ENCODE measurements around the gene TULP4. TPM values are rescaled to one million over a fixed set of nuclear protein-coding genes. Genes with fewer than 3 reads are reported as not detected.
A peak's percentile ranks its signal among the peaks of the same experiment; 100 is the strongest.

TULP4 gene
- polyA plus RNA-seq, 3 donors: 6.5 to 10.6 (median 7.9) TPM

DNA sequence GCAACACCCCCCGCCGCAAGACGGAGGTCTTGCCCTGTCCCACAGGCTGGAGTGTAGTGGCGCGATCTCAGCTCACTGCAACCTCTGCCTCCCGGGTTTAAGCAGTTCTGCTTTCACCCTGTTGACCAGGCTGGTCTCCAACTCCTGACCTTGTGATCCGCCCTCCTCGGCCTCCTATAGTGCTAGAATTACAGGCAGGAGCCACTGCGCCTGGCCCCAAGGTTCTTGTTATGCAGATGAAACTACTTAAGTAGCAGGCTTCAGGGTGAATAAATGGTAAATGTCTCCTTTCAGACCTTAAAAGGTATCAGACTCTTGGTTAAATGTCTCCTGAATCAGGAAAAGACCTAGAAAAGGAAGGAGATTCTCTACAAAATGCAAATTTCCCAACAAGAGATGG, 152.2 kb downstream of the TULP4 start:
- no peaks in the 10 kb centered on the region for H3K27me3 ChIP-seq (ENCODE audit: control insufficient read depth in 2 of 2, insufficient read depth in 2 of 2, low read length in 2 of 2)
- peaks cover 0 to 3% (median 2%) of the 10 kb centered on the region in 3 donors for H3K27me3 Mint-ChIP-seq (ENCODE audit: low read depth in 3 of 3)
- H2AFZ ChIP-seq (ENCODE audit: insufficient read depth, low read depth, low read length, poor library complexity, severe bottlenecking): no peak overlapping the region
- H3K9ac ChIP-seq (ENCODE audit: insufficient read depth, low read length, poor library complexity, severe bottlenecking): no peak overlapping the region
- intact Hi-C loops (cut with micrococcal nuclease): no loop called here
- no peak overlapping the region for H3K27ac ChIP-seq (ENCODE audit: low read depth in 1 of 2, low read length in 2 of 2)
- no peak overlapping the region for H3K4me2 ChIP-seq (replicated peaks; ENCODE audit: extremely low read depth, low read length, poor library complexity, severe bottlenecking)
- no peaks in the 10 kb centered on the region for H3K79me2 ChIP-seq (ENCODE audit: insufficient read depth, low read length)
- peaks cover 63 to 64% of the 10 kb centered on the region in 2 donors for H3K36me3 Mint-ChIP-seq
- peak overlapping the region in 1 of 7 donors; percentile 18 for H3K27ac Mint-ChIP-seq
- peaks cover 0 to 5% (median 0%) of the 10 kb centered on the region in 7 donors for H3K9me3 Mint-ChIP-seq
- peaks cover 24 to 75% of the 10 kb centered on the region in 2 donors for H3K36me3 ChIP-seq (replicated peaks in 1 of 2; ENCODE audit: control insufficient read depth in 1 of 2, insufficient read depth in 2 of 2, low read length in 2 of 2)
- no peaks in the 10 kb centered on the region for H3K4me1 ChIP-seq (ENCODE audit: control insufficient read depth in 1 of 2, insufficient read depth in 2 of 2, low read length in 2 of 2)
- no peak overlapping the region for H3K4me3 ChIP-seq (replicated peaks in 1 of 3; ENCODE audit: low read depth in 2 of 3, low read length in 3 of 3)
- H4K20me1 ChIP-seq (ENCODE audit: insufficient read depth, low read length): no peaks in the 10 kb centered on the region
- H3K4me3 Mint-ChIP-seq: no peak overlapping the region
- H3K9me3 ChIP-seq (replicated peaks in 1 of 2; ENCODE audit: control insufficient read depth in 1 of 2, insufficient read depth in 1 of 2, low read length in 2 of 2): no peaks in the 10 kb centered on the region
- WGBS (ENCODE audit: insufficient coverage): 95% methylated on average over 6 of the region's 9 CpGs
- DNase-seq: no peak
- no peaks in the 10 kb centered on the region for H3K4me1 Mint-ChIP-seq
- TF ChIP-seq, protein P1, sequence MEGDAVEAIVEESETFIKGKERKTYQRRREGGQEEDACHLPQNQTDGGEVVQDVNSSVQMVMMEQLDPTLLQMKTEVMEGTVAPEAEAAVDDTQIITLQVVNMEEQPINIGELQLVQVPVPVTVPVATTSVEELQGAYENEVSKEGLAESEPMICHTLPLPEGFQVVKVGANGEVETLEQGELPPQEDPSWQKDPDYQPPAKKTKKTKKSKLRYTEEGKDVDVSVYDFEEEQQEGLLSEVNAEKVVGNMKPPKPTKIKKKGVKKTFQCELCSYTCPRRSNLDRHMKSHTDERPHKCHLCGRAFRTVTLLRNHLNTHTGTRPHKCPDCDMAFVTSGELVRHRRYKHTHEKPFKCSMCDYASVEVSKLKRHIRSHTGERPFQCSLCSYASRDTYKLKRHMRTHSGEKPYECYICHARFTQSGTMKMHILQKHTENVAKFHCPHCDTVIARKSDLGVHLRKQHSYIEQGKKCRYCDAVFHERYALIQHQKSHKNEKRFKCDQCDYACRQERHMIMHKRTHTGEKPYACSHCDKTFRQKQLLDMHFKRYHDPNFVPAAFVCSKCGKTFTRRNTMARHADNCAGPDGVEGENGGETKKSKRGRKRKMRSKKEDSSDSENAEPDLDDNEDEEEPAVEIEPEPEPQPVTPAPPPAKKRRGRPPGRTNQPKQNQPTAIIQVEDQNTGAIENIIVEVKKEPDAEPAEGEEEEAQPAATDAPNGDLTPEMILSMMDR (IDR thresholded peaks at IDR 0.05): no peak

DNA sequence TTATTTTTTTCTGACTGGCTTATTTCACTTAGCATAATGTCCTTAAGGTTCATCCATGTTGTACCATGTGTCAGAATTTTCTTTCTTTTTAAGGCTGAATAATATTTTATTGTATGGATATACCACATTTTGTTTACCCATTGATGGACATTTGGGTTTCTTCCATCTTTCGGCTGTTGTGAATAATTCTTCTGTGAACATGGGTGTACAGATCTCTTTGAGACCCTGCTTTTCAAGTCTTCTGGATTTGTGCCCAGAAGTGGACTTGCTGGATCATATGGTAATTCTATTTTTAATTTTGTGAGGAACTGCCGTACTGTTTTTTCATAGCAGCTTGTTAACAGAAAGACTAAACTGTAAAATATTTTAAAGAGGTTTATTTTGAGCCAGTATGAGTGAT, 153.0 kb downstream of the TULP4 start:
- peaks cover 24 to 71% of the 10 kb centered on the region in 2 donors for H3K36me3 ChIP-seq (replicated peaks in 1 of 2; ENCODE audit: control insufficient read depth in 1 of 2, insufficient read depth in 2 of 2, low read length in 2 of 2)
- no peak overlapping the region for H3K27ac Mint-ChIP-seq
- H3K9me3 ChIP-seq (replicated peaks in 1 of 2; ENCODE audit: control insufficient read depth in 1 of 2, insufficient read depth in 1 of 2, low read length in 2 of 2): no peaks in the 10 kb centered on the region
- H3K9me3 Mint-ChIP-seq: peaks cover 0 to 5% (median 0%) of the 10 kb centered on the region in 7 donors
- H2AFZ ChIP-seq (ENCODE audit: insufficient read depth, low read depth, low read length, poor library complexity, severe bottlenecking): no peak overlapping the region
- DNase-seq: no peak
- H3K4me2 ChIP-seq (replicated peaks; ENCODE audit: extremely low read depth, low read length, poor library complexity, severe bottlenecking): no peak overlapping the region
- no peak overlapping the region for H3K9ac ChIP-seq (ENCODE audit: insufficient read depth, low read length, poor library complexity, severe bottlenecking)
- intact Hi-C loops (cut with micrococcal nuclease): no loop called here
- H3K4me3 ChIP-seq (replicated peaks in 1 of 3; ENCODE audit: low read depth in 2 of 3, low read length in 3 of 3): no peak overlapping the region
- no peaks in the 10 kb centered on the region for H3K4me1 ChIP-seq (ENCODE audit: control insufficient read depth in 1 of 2, insufficient read depth in 2 of 2, low read length in 2 of 2)
- peaks cover 0 to 4% (median 3%) of the 10 kb centered on the region in 3 donors for H3K27me3 Mint-ChIP-seq (ENCODE audit: low read depth in 3 of 3)
- H3K36me3 Mint-ChIP-seq: peaks cover 63 to 67% of the 10 kb centered on the region in 2 donors
- WGBS (ENCODE audit: insufficient coverage): 100% methylated on average over 1 of the region's 2 CpGs
- TF ChIP-seq, protein P1 (IDR thresholded peaks at IDR 0.05): no peak
- H3K27me3 ChIP-seq (ENCODE audit: control insufficient read depth in 2 of 2, insufficient read depth in 2 of 2, low read length in 2 of 2): no peaks in the 10 kb centered on the region
- H3K79me2 ChIP-seq (ENCODE audit: insufficient read depth, low read length): no peaks in the 10 kb centered on the region
- H3K4me1 Mint-ChIP-seq: no peaks in the 10 kb centered on the region
- H4K20me1 ChIP-seq (ENCODE audit: insufficient read depth, low read length): no peaks in the 10 kb centered on the region
- H3K27ac ChIP-seq (ENCODE audit: low read depth in 1 of 2, low read length in 2 of 2): no peak overlapping the region
- H3K4me3 Mint-ChIP-seq: no peak overlapping the region
